Measurements from ENCODE around the gene PRDM15.

DNA sequence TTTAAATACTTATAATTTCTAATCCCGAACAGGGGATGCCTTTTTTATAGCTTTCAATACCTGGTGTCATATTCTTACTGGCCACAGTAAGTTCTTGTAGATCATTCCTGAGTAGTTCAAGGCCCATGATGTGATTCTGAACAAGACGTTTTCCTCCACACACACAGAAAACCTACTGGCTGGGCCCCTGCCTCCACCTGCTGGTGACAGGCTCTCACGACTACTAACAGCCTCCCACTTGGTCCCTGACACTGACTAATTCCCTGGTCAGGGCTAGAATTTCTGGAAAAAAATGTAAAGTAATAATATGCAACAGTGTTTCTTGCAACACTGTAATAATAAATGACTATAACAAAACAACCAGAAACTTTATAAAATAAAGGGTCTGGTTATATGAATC lies 61.9 kb downstream of the PRDM15 start:
- TF ChIP-seq CTCF (IDR thresholded peaks at IDR 0.05) = peak; percentile 65 to 67
- TF ChIP-seq EP300 (IDR thresholded peaks at IDR 0.05) = no peak

All from suprapubic skin (tissue), 3 donors.